Right lobe of liver (tissue), 6 donors: ENCODE measurements around the gene AHR. TPM values are rescaled to one million over a fixed set of nuclear protein-coding genes. Genes with fewer than 3 reads are reported as not detected.

ENCODE experiments used
- ATAC-seq, 4 donors: fragments of 200-7000 bp; cut with Tn5 transposase; one replicate each; pipeline ENCODE4 v1.9.1; 2020; ENCODE audit warnings: mild to moderate bottlenecking in 4 of 4, moderate library complexity in 4 of 4
- DNase-seq, 3 donors: peaks; one replicate each; pipeline ENCODE4 v3.0.0-alpha.2; 2020
- H3K27ac ChIP-seq, 3 donors: fragments of 200-600 bp; one replicate each; pipeline ENCODE4 v1.8.0; 2022
- H3K27me3 ChIP-seq, 2 donors: fragments of 200-600 bp; one replicate each; pipeline ENCODE4 v1.8.0; 2022
- H3K36me3 ChIP-seq, 4 donors: fragments of 200-600 bp; sonication (generic) in 1 of 4; one replicate each; pipeline versions ENCODE4 v1.5.1 to v1.8.0; 2017 to 2022; ENCODE audit warnings: control low read depth in 1 of 4
- H3K4me1 ChIP-seq, 4 donors: fragments of 200-600 bp; sonication (generic) in 1 of 4; one replicate each; pipeline versions ENCODE4 v1.5.1 to v1.8.0; 2017 to 2022; ENCODE audit warnings: control low read depth in 1 of 4
- H3K4me3 ChIP-seq, 3 donors: fragments of 200-600 bp; one replicate each; pipeline ENCODE4 v1.8.0; 2022
- H3K9me3 ChIP-seq, 4 donors: fragments of 200-600 bp; sonication (generic) in 1 of 4; one replicate each; pipeline versions ENCODE4 v1.5.1 to v1.8.0; 2017 to 2022; ENCODE audit warnings: control low read depth in 1 of 4
- POLR2A ChIP-seq: fragments of 450-650 bp; IDR thresholded peaks from one replicate; pipeline ENCODE4 v1.6.1; 2017; ENCODE audit warnings: antibody characterized with exemption, mild to moderate bottlenecking
- WGBS: methylation state at CpG from one replicate; pipeline ENCODE4 v1.1.6; 2018; ENCODE audit warnings: low coverage, low lambda C conversion rate; ENCODE audit not compliant: insufficient coverage; ENCODE audit errors: missing lambda C conversion rate; 5-methylcytosine and 5-hydroxymethylcytosine counted together
- intact Hi-C, 2 donors: fragments of 100-400 bp; cut with DNase I; formaldehyde crosslinking; loops; one replicate each; pipeline versions ENCODE4 v1.11.2 to v1.14.1; 2022
- total RNA-seq, 6 experiments: library from RNA; depleted of rRNA in 2 of 6; stranded (reverse); fragments of >200 nt in 2 of 6; fragmentation: NEBNext Ultra II Directional in 3 of 6; extraction: Animal tissue kit (Norgen Biotek cat#: 25700) in 3 of 6; gene quantifications; one replicate each; pipeline versions ENCODE4 v1.1.0 to v1.2.4, GENCODE V29; 2016 to 2023
- TF ChIP-seq, protein P1 (sequence below), 4 donors: fragments of 200-600 bp in 3 of 4; fragments of 450-650 bp in 1 of 4; IDR thresholded peaks; one replicate each; pipeline versions ENCODE4 v1.5.1 to v1.8.0; 2016 to 2022; ENCODE audit warnings: antibody characterized with exemption in 4 of 4, mild to moderate bottlenecking in 2 of 4
- donor health status: DM: no; HTN: yes; CAD: no.
- donor health status: DM: no; HTN: no; CAD: no.
- donor health status: DM: no; HTN: no; CAD: no.
- donor health status: DM: no; HTN: yes; CAD: no.
- donor health status: DM: no; HTN: yes; CAD: no.

The AHR gene
- total RNA-seq, 6 experiments from 2014 or later: 31.2 to 67.9 (median 41.0) TPM

DNA sequence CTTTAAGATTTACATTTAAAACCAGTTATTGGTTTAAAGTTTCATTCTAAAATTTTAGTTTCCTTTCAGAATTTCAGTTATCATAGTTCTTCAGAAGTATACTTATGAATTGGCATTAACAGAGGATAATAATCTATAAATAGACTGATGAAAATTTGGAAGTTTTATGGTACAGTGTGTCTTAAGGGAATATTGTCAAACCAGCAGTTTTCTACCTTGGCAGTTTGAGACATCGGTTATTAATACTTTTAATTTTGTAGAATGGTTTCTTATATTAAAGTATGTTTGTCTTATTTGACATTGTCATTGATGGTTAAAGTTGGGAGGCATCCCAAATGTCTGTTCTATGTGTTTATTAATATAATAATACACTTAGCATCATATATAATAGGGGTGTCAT lies 2.0 kb downstream of the AHR start:
- intact Hi-C loops: loop anchor here (10.0 kb wide), 2 partner anchors 234 to 344 kb away; no protein-coding TSS in a partner anchor
- Histone ChIP-seq H3K9me3 (no peaks in the 10 kb centered on the region), H3K27ac (peak overlapping the region; percentile 88 to 96 (median 96)), H3K4me1 (peaks cover 0 to 30% (median 4%) of the 10 kb centered on the region in 4 donors), H3K27me3 (no peaks in the 10 kb centered on the region), H3K4me3 (peak overlapping the region; percentile 77 to 88 (median 86)), H3K36me3 (no peaks in the 10 kb centered on the region)
- WGBS: 9% methylated on average over 1 of the region's 1 CpG
- no peak for ATAC-seq
- no peak for TF ChIP-seq POLR2A
- DNase-seq: no peak

DNA sequence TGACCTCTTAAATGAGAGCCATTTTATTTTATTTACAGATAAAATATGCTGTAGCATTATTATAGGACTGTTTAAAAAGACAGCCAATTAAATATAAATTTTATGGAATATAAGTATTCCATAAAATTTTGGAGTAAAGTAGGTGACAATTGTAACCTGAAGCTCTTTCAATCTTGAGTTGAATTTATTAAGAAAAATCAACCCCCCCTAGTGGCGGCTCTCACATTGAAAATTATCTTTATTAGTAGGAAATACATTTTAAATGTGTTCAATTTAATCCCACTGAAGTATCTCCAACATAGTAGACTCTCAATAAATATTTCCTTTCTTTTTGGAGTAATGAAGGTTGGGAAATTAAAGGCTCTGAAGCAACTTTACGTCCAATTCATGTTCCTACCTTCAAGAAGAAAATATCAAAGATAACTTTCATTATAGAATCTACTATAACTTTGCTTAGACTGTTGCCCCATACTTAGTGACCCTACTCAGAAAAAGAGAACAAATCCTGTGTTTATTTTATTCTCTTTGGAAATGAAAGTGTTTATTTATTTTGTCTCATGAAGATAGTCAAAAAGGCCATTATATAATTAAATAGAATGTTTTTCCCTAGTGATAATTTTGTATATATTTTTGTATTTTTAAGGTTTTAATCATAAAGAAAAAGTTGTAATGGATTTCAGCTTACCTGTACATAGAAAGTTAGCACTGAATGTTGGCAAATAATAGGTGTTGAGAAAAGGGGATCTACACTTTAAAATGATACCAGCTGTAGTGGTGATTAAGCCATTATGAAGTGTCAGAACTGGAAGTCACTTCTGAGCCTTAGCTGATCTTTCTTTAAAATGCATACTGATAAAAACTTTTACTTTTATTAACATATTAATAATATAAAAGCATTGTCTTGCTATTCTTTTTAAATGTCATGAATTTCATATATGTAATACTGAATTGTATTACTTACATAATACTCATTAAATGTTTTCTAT lies 3.3 kb downstream of the AHR start:
- H3K36me3 ChIP-seq: no peaks in the 10 kb centered on the region
- TF ChIP-seq, protein P1, sequence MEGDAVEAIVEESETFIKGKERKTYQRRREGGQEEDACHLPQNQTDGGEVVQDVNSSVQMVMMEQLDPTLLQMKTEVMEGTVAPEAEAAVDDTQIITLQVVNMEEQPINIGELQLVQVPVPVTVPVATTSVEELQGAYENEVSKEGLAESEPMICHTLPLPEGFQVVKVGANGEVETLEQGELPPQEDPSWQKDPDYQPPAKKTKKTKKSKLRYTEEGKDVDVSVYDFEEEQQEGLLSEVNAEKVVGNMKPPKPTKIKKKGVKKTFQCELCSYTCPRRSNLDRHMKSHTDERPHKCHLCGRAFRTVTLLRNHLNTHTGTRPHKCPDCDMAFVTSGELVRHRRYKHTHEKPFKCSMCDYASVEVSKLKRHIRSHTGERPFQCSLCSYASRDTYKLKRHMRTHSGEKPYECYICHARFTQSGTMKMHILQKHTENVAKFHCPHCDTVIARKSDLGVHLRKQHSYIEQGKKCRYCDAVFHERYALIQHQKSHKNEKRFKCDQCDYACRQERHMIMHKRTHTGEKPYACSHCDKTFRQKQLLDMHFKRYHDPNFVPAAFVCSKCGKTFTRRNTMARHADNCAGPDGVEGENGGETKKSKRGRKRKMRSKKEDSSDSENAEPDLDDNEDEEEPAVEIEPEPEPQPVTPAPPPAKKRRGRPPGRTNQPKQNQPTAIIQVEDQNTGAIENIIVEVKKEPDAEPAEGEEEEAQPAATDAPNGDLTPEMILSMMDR (IDR thresholded peaks at IDR 0.05): peak; percentile 54 to 69 (median 65)
- TF ChIP-seq POLR2A: no peak
- DNase-seq: no peak
- no peaks in the 10 kb centered on the region for H3K27me3 ChIP-seq
- 4% methylated on average over 2 of the region's 2 CpGs for WGBS
- H3K4me3 ChIP-seq: peak overlapping the region; percentile 77 to 88 (median 86)
- peaks cover 0 to 43% (median 7%) of the 10 kb centered on the region in 4 donors for H3K4me1 ChIP-seq
- H3K27ac ChIP-seq: peak overlapping the region; percentile 88 to 96 (median 96)
- intact Hi-C loops: loop anchor here (10.0 kb wide), 2 partner anchors 233 to 343 kb away; no protein-coding TSS in a partner anchor
- no peak for ATAC-seq
- no peaks in the 10 kb centered on the region for H3K9me3 ChIP-seq

DNA sequence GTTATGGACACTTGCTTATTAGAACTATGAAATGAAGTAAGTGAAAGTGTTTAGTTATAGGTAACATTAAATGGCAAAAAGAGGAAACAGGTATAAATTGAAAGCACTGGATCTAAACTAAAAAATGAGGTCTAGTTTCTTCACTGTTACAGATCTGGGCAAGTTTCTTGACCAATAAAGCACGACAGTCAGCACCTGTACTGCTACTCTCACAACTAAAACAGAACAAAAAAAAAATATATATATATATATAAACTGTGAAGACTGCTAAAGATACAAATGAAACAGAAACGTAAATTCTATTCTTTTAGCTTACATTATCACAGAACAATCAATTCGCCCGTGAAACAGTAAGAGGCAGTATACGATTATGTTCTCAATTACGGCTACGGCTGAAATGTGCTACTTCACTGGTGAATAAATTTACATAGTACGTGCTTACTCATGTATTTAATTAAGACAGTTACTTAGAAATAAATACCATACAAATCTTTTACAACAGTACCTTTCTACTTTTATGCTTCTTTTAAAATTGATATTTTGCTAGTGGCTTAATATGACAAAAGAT lies 4.2 kb downstream of the AHR start:
- Histone ChIP-seq H3K9me3 (no peaks in the 10 kb centered on the region), H3K4me3 (peak overlapping the region in 1 of 3 donors; percentile 86), H3K27me3 (no peaks in the 10 kb centered on the region), H3K36me3 (no peaks in the 10 kb centered on the region), H3K27ac (peak overlapping the region; percentile 17 to 96 (median 96)), H3K4me1 (peaks cover 0 to 45% (median 8%) of the 10 kb centered on the region in 4 donors)
- DNase-seq: no peak
- TF ChIP-seq, protein P1 (IDR thresholded peaks at IDR 0.05): peak; percentile 47 to 53 (median 52)
- no peak for TF ChIP-seq POLR2A
- 4% methylated on average over 8 of the region's 8 CpGs for WGBS
- ATAC-seq: peak in 1 of 4 donors; percentile 19
- intact Hi-C loops: loop anchor here (10.0 kb wide), 2 partner anchors 232 to 342 kb away; no protein-coding TSS in a partner anchor

DNA sequence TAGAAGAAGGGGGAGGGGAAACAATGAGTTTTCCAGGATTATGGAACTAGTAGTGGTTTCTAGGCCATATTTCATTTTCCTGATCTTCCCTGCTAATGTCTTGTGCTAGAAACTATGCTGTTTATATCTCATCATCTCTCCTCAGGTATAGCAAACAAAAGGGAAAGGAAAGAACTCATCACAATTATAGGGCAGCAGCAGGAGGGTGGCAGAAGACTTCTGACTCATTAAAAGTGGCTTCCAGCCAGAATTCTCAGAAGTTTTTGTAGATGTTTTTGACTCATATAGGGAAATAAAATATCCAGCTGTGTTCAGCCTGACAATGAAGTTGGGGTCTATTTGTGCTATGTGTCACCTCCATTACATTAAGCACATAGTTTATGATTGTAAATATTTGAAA lies 6.5 kb downstream of the AHR start:
- ATAC-seq (peak in 2 of 4 donors; percentile 12 to 42), DNase-seq (no peak)
- H3K4me1 ChIP-seq: peaks cover 0 to 66% (median 12%) of the 10 kb centered on the region in 4 donors
- H3K9me3 ChIP-seq: no peaks in the 10 kb centered on the region
- no peaks in the 10 kb centered on the region for H3K27me3 ChIP-seq
- TF ChIP-seq, protein P1 (IDR thresholded peaks at IDR 0.05): no peak
- no peak for TF ChIP-seq POLR2A
- no peaks in the 10 kb centered on the region for H3K36me3 ChIP-seq
- H3K27ac ChIP-seq: peak overlapping the region; percentile 85 to 96 (median 92)
- peak overlapping the region in 1 of 3 donors; percentile 3 for H3K4me3 ChIP-seq
- intact Hi-C loops: loop anchor here (10.0 kb wide), 2 partner anchors 230 to 340 kb away; no protein-coding TSS in a partner anchor
